ENCODE measurements around the gene NEK7.

GRCh38 chr1:198238121-198238520, 81.3 kb downstream of the NEK7 start:
- TF ChIP-seq CTCF (IDR thresholded peaks at IDR 0.05; ENCODE audit: poor library complexity) (no peak), EZH2 (IDR thresholded peaks at IDR 0.05; ENCODE audit: borderline replicate concordance) (no peak), EZH2phosphoT487 (IDR thresholded peaks at IDR 0.05; ENCODE audit: low read depth, severe bottlenecking, unreplicated experiment) (no peak)
